HG03571 (cell line): ENCODE measurements around the gene IL16.
"Not testable (repeated sequence)": the region's sequence is repeated elsewhere in the genome, so short reads cannot be mapped to it uniquely, and the experiment has no call there.

ENCODE experiments used
- ATAC-seq: cut with Tn5 transposase; IDR thresholded peaks from one replicate; pipeline ENCODE4 v1.9.1; 2021; ENCODE audit not compliant: unreplicated experiment

IL16 gene

DNA sequence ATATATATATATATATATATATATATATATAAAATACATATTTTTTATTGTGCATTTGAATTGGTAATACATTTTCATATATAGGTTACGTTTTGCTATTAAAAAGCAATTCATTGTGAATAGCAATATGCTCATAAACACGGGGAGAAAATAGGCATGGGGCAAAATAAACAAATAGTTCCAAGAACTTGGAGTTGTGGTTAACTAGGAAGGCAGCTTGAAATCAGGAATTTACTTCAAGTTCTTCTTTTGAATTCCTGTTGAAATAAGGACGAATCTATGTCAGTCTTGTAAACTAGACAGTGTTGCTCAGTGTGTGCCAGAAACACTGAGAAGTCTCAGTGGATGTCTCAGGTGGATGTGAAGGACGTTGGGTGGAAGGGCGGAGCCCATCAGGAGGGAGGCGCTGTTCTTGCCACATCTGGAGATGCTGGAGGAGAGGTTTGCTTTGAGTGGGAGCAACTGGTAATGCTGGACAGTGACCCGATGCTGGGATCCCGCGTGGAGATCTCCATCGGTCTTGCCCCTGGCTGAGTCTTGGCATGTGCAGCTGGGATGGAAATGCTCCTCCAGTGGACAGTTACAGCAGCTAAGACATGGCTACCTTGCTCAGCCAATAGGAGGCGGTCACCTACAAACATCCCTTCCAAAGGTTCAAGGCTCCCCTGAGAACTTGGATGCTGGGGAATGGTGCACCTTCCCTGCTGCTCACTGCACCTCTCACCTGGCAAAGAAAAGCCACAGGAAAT, 2.5 kb downstream of the IL16 start:
- no peak for ATAC-seq

DNA sequence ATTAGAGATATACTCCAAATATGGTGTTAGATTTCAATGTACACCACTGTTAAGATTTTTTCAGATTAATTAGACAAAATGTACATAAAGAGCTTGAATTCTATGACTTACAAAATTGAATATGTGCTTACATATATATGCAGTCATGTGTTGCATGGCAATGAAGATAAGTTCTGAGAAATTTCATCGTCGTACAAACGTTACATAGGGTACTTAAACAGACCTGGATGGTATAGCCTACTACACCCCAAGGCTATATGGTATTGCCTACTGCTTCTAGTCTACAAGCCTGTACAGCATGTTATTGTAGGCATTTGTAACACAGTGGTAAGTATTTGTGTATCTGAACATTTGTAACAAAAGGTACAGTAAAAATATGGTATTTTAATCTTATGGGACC, 9.3 kb downstream of the IL16 start:
- ATAC-seq = no peak

GRCh38 chr15:81207987-81208386, 11.3 kb downstream of the IL16 start:
- not testable (repeated sequence) for ATAC-seq

GRCh38 chr15:81209635-81210034, 13.0 kb downstream of the IL16 start:
- ATAC-seq = no peak

DNA sequence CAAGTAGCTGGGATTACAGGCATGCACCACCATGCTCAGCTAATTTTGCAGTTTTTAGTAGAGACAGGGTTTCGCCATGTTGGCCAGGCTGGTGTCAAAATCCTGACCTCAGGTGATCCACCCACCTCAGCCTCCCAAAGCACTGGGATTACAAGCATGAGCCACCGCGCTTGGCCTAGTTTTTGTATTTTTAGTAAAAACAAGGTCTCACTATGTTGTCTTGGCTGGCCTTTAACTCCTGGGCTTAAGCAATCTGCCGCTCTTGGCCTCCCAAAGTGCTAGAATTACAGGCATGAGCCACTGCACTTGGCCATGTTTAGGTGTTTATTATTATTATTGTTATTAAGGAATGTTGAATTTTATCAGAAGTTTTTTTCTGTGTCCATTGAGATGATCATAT, 14.7 kb downstream of the IL16 start:
- ATAC-seq = no peak

DNA sequence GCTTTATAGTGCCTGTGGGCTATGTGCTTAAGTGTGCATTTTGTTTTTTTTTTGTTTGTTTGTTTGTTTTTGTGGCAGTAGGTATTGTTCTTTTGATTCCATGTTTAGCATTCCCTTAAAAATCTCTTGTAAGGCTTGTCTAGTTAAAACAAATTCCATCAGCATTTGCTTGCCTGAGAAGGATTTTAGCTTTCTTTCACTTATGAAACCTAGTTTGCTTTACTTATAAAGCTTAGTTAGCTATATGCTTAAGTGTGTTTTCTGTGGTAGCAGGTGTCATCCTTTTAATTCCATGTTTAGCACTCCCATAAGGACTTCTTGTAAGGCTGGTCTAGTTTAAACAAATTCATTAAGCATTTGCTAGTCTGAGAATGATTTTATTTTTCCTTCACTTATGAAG, 17.3 kb downstream of the IL16 start:
- ATAC-seq = no peak

GRCh38 chr15:81215531-81215930, 18.9 kb downstream of the IL16 start:
- ATAC-seq = no peak

DNA sequence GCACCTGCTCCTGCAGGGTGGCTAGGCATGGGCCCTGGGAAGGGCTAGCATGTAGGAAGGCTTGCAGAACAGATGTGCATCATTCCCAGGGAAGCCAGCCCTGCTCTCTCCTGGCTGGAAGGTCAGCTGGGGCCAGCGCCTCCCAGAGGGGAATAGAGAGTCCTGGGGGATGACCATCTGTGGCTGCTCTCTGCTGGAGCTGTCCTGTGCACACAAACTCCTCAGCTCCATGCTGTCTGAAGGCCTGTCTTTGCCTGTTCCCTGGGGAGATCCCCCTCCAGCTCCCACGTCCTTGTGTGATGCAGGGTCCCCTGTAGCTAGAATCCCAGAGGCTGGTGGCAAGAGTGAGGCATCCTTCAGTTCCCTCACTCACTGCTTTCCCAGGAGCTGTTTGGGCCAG, 19.3 kb downstream of the IL16 start:
- ATAC-seq = no peak

DNA sequence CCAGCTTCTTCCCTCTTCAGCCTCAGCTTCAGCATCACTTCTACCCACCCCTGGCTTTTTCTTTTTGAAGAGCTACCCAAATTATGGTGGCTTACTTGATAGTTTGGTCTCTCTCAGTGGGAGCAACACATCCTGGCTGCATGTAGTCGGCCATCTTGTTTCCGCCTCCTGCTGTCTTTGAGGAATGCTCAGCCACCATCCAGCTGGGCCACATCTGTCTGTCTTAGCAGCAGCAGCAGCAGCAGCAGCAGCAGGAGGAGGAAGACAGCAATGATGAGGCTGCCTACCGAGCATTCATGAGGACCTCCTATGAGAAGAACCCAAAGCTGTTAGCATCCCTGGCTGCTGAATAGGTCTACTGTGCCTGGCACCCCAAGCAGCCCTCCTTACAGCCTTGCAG, 19.7 kb downstream of the IL16 start:
- ATAC-seq = no peak

DNA sequence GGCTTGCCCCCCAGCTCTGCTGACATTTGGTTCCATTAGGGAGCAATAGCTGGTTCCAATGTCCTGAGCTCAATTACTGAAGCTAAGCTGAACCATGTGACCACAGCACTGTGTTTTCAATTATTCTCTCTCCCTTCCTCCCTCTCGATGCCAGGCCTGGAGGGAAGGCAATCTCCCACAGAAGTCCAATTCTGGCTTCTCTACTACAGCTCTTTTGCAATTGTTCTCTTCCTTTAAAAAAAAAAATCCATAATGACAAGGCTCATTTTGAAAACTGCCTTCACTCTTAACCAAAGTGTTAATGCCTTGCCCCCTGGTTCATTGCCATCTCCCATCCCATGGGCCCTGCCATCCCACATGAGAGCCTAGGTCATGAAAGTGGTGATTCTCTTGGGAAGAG, 24.8 kb downstream of the IL16 start:
- no peak for ATAC-seq

- no peak for ATAC-seq
These were observed 25.3 kb downstream of the IL16 start for GRCh38 chr15:81222007-81222406.

- no peak for ATAC-seq
These were observed 26.8 kb downstream of the IL16 start for GRCh38 chr15:81223346-81223971.

DNA sequence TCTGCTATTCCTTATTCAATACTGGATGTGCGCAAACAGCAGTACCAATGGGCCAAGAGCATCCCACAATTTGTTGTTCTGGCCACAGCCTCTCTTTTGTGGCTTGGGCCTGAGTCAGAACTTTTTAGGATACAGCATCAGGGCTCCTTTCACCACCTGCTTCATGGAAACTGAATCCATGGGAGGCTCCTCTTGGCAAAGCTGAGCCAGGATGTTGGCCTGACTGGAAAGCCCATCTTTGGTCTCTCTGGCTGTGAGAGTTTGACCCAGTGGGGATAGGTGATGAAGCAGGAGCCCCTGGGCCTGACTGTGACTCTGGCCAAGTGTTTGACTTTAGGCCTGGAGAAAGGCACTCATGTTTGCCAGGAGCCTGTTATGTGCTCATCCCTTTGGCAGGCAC, 27.6 kb downstream of the IL16 start:
- no peak for ATAC-seq

GRCh38 chr15:81225161-81225671, 28.5 kb downstream of the IL16 start:
- no peak for ATAC-seq

DNA sequence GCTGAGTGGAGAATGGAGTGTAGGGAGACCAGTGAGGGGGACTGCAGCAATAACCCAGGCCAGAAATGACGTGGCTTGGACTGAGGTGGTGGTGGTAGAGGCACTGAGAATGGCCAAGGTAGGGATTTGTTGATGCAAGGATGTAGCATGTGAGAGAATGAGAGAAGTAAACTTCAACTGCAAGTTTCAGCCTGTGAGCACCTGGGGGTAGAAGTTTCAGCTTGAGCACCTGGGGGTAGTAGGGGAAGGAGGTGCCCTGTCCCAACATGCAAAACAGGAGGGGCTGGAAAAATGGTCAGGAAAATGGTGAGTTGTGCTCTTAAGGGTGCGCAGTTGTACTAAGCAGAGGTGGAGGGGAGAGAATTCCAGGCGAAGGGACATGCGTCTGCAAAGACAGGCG, 31.0 kb downstream of the IL16 start:
- no peak for ATAC-seq

DNA sequence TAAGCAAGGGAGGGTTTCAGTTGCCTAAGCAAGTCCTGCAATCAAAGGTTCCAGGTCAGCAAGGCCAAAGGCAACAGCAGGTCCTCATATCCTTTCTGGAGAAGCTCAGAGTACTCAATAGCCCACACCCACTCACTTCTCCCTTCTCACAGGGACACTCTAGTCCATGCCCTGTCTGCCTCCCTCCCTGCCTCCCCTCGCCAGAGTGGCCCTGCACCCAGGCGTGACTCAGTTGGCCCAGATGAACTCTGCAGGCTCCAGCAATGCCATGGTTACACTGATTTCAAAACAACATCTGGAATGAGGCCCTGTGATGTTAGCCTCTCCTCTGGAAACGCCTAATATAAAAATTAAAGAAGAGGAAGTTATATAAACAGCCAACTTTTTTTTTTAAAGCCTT, 32.9 kb downstream of the IL16 start:
- ATAC-seq = no peak

GRCh38 chr15:81235276-81236123, 38.8 kb downstream of the IL16 start:
- ATAC-seq = no peak

GRCh38 chr15:81239190-81239589, 42.5 kb downstream of the IL16 start:
- no peak for ATAC-seq

- no peak for ATAC-seq
These were observed 46.1 kb downstream of the IL16 start for GRCh38 chr15:81242778-81243177.

DNA sequence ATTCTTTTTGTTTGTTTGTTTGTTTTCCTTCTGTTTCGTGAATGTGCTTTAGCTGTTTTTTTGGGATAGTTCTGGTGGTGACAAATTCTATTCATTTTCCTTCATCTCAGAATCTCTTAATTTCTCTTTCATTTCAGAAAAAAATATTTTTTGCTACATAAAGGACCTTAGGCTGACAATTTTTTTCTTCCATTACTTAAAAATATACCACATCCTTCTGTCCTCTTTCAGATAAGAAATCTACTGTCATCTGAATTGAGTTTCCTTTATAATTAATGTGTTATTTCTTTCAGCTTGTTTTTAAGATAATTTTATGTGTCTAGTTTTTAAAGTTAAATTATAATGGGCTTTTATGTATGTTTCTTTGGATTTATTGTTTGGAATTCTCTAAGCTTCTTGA, 47.6 kb downstream of the IL16 start:
- no peak for ATAC-seq

GRCh38 chr15:81253846-81254245, 57.2 kb downstream of the IL16 start:
- ATAC-seq = no peak
